ENCODE data around the gene SLC5A11.

SLC5A11 gene

DNA sequence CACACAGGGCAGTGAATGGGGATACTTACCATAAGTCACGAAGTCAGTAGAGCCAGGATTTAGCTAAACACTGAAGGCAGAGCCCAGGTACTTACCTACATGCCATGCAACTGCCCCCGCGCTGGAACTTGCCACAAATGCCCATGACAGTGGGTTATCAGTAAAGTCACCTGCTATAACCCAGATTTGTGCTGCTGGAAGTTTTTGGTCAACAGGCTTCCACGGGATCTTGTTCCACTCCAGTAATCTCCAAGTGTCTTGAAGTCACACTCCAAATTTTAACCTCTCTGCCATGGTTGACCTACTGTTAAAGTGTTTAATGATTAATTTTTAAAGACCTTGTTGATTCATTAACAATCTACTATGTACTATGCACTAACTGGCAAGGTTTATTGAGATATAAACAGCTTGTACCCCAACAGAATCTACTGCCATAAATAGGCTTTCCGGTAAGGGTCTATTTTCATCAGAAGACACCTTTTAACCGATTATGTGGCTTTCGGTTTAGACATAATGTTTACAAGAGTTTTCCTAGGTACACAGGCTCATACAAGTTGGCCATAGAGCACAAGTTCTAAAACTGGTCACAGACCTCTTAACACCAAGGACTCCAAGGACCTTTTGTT, 6.3 kb upstream of the SLC5A11 start:
- TF ChIP-seq, protein P1, sequence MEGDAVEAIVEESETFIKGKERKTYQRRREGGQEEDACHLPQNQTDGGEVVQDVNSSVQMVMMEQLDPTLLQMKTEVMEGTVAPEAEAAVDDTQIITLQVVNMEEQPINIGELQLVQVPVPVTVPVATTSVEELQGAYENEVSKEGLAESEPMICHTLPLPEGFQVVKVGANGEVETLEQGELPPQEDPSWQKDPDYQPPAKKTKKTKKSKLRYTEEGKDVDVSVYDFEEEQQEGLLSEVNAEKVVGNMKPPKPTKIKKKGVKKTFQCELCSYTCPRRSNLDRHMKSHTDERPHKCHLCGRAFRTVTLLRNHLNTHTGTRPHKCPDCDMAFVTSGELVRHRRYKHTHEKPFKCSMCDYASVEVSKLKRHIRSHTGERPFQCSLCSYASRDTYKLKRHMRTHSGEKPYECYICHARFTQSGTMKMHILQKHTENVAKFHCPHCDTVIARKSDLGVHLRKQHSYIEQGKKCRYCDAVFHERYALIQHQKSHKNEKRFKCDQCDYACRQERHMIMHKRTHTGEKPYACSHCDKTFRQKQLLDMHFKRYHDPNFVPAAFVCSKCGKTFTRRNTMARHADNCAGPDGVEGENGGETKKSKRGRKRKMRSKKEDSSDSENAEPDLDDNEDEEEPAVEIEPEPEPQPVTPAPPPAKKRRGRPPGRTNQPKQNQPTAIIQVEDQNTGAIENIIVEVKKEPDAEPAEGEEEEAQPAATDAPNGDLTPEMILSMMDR (IDR thresholded peaks at IDR 0.05): no peak

DNA sequence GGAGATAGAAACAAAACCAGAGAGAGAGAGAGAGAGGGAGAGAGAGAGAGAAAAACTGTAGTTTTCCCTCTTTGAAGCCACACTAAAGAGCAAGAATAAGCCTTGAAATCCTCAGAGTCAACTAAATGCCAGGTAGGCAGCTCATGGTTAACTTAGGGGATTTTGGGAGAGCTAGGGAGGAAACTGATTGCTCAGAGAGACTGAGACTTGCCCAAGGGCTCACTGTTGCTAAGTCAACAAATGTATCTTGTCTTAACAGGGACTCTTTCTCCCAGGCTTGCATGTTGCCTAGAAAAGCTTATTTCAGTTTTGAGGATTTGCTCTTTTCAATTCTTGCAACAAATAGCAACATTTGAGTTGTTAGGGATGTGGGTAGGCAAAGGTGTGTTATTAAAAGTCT, 4.5 kb upstream of the SLC5A11 start:
- TF ChIP-seq, protein P1 (IDR thresholded peaks at IDR 0.05): no peak

DNA sequence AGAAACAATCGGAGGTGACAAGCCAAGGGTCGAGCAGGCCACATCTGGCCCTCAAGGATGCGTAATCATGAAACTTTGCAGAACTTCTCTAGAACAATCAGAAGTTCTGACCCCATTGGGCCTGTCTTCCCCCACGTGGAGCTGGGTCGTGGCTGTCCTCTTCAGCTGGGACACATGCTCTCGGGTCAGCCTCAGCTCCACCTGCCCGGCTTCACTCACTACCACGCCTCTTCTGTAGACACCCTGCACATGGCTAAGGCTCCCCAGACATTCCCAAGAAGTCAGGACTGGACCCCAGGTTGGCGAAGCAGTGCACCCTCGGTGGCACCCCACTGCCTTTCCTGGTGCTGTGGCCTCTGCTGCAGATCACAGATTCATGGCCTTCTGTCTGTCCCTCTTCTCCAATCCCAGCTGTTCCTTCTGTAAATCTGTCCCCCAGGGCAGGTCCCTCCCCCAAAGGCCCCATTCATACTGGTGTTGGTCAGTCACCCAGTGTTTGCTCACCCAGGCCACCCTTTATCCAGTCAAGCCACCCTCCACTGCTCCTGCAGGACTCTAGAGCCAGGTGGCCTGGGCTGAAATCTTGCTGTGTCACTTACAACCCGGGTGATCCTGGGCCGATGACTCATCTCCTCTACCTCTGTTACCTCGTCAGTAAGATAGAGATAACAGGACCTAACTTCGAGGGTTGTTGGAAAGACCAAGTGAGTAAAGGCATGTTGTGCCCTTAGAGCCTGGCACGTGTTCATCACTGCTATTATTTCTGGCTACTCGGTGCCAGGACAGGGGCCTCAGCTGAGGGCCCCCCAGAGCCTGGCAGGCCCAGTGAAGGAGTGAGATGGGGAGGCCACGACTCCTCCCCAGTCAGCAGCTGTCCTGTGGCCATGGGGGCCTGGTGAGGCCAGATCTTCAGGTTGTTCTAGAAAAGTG, 1.4 kb upstream of the SLC5A11 start:
- TF ChIP-seq, protein P1 (IDR thresholded peaks at IDR 0.05): no peak

DNA sequence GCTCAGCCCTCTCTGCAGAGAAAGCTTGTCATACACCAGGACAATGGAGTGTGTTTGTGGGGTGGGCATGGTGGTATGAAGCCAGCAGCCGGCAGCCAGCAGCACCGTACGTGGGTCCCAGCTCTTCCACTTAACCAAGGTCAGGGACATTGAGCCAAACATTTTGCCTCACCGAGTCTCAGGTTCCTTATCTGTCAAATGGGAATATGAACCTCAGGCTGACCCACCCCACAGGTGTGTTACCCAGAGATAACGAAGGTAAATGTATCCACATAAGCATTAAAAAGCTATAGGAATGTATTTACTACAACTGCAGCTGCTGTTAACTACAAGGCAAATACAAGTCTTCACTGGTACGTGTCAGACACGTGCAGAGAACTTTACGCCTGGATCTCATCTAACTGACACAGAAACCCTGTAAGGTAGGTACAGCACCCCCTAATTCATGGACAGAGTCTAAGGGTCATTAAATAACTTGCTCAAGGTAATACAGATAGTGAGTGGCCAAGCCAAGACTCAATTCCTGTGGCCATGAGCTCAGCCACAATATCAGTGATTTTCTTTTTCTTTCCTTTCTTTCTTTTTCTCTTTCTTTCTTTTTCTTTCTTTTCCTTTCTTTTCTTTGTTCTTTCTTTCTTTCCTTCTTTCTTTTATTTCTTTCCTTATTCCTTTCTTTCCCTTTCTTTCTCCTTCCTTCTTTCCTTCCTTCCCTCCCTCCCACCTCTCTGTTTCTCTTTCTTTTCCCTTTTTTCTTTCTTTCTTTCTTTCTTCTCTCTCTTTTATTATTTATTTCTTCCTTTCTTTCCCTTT, 990 bp downstream of the SLC5A11 start:
- TF ChIP-seq, protein P1 (IDR thresholded peaks at IDR 0.05): no peak

DNA sequence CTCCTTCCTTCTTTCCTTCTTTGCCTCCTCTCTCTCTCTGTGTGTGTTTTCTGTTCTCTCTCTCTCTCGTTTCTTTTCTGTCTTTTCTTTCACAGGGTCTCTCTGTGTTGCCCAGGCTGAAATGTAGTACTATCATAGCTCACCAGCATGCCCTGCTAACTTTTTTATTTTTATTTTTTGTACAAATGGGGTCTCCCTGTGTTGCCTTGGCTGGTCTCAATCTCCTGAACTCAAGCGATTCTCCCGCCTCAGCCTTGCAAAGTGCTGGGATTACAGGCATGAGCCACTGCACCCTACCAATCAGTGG, 1.5 kb downstream of the SLC5A11 start:
- TF ChIP-seq, protein P1 (IDR thresholded peaks at IDR 0.05): no peak

DNA sequence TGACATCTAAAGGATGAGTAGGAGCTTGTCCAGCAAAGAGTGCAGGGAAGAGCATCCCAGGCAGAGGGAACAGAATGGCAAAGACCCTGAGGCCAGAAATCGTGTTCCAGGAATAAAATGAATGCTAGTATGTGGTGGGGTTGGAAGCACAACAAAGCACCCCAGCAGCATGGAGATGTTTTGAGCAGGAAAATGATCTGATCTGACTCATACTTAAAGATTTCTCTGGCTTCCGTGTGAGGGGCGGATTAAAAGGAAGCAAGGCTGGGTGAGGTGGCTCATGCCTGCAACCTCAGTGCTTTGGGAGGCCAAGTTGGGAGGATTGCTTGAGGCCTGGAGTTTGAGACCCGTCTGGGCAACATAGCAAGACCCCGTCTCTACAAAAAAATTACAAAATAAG, 2.3 kb downstream of the SLC5A11 start:
- TF ChIP-seq, protein P1 (IDR thresholded peaks at IDR 0.05): no peak

DNA sequence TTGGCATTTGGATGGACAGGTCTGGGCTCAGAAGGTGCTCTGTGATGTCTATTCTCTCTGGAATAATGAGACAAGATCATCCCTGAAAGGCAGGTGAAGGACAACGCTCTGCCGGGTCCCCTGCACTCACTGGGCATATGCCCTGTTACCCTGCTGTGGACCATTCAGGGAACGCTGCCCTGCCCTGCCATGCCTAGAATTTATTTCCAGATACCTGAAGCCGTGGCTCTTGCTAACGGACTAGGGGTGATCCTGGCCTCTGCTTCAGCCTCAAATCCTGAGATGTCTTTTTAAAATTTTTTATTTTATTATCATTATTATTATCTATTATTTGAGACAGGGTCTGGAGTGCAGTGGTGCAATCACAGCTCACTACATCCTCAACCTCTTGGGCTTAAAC, 3.9 kb downstream of the SLC5A11 start:
- TF ChIP-seq, protein P1 (IDR thresholded peaks at IDR 0.05): no peak

Measured in LNCAP (cell line).